IPS-18a (cell line): ENCODE results near the gene AIRE.

Source experiments
- H3K27ac ChIP-seq: one replicate; pipeline ENCODE4 v1.5.1; 2013; ENCODE audit warnings: low read length
- H3K27me3 ChIP-seq: one replicate; pipeline ENCODE4 v1.6.1; 2013; ENCODE audit warnings: mild to moderate bottlenecking, low read length; ENCODE audit not compliant: control insufficient read depth, insufficient read depth
- H3K36me3 ChIP-seq: one replicate; pipeline ENCODE4 v1.6.1; 2013; ENCODE audit warnings: low read depth, low read length; ENCODE audit not compliant: control insufficient read depth
- H3K4me1 ChIP-seq: one replicate; pipeline ENCODE4 v1.6.1; 2013; ENCODE audit warnings: low read depth, low read length; ENCODE audit not compliant: control insufficient read depth
- H3K4me3 ChIP-seq: one replicate; pipeline ENCODE4 v1.5.1; 2013; ENCODE audit warnings: low read length
- H3K9ac ChIP-seq: one replicate; pipeline ENCODE4 v1.6.1; 2013; ENCODE audit warnings: mild to moderate bottlenecking, low read length, moderate library complexity
- H3K9me3 ChIP-seq: one replicate; pipeline ENCODE4 v1.6.1; 2013; ENCODE audit warnings: low read depth, low read length; ENCODE audit not compliant: control insufficient read depth

AIRE gene

DNA sequence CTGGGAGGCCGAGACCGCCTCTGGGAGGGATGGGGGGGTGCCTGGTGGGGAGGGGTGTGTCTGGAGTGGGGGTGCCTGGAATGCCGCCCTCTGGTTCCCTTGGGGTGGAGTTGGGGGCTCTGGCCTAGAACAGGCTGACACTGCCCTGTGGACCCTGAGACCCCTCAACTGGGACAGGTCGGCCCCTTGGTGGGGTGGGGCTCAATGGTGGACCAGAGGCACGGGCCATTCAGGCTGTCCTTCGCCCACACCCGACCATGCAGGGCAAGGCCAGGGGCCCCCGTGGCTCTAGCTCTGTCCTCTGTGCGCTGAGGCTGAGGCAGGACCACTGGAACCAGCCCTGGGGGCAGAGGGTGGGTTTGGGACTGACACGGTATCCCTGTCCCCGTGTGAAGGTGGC lies 28.9 kb downstream of the AIRE start:
- Histone ChIP-seq H3K9ac (no peak overlapping the region), H3K36me3 (peaks cover 7% of the 10 kb centered on the region), H3K27ac (no peak overlapping the region), H3K27me3 (no peaks in the 10 kb centered on the region), H3K4me1 (no peaks in the 10 kb centered on the region), H3K9me3 (no peaks in the 10 kb centered on the region), H3K4me3 (no peak overlapping the region)

DNA sequence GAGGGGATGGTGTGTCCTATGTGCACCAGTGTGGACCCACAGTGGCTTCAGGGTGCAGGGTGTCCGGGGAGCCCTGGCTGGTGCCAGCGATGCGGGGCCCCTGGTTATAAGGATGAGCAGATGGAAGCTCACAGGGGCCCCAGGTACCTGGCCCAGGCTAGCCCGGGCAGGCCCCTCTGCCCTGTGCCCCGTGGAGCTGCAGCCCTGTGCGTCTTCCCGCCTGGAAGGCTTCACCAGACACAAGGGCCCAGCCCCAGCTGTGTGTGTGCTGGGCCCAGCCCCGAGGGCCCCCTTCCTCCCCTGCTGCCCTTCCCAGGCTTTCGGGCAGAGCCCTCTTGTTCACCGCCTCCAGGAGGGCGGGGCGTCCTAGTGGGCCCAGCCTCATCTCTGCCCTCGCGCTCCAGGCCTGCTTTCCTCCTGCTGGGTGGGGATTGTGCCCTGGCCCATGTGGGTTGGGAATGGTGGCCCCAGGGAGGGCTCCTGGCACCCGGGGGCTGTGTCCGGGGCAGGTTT lies 30.1 kb downstream of the AIRE start:
- Histone ChIP-seq H3K9me3 (no peaks in the 10 kb centered on the region), H3K4me1 (no peaks in the 10 kb centered on the region), H3K27ac (no peak overlapping the region)

DNA sequence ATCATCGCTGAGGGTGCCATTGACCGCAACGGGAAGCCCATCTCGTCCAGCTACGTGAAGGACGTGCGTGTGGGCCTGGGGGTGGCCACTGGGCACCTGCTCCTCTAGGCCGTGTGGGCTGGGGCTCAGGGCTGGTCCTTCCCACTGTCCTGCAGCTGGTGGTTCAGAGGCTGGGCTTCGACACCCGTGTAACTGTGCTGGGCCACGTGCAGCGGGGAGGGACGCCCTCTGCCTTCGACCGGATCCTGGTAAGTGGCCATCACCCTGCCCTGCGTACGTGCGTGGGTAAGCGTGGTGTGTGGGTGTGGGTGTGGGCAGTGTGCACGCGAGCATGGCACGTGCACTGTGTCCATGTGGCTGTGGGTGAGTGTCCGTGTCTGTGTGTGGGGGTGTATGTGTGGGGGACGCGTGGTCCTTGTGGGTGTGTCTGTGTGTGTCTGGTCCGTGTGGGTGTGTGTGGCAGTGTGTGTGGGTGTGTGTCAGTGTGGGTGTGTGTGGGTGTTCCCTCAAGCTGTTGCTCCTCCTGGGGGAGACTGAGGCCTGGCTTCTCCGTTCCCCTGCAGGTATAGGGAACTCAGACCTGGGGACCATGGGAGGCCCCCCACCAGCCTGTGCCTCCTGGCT lies 30.7 kb downstream of the AIRE start:
- no peak overlapping the region for H3K27ac ChIP-seq
- H3K9ac ChIP-seq: no peak overlapping the region
- H3K4me3 ChIP-seq: no peak overlapping the region
- peaks cover under 1% of the 10 kb centered on the region for H3K36me3 ChIP-seq
- H3K9me3 ChIP-seq: no peaks in the 10 kb centered on the region
- H3K27me3 ChIP-seq: no peaks in the 10 kb centered on the region
- H3K4me1 ChIP-seq: no peaks in the 10 kb centered on the region

More for the DNA sequence above, 30.1 kb downstream of the AIRE start:
- Histone ChIP-seq H3K9ac (no peak overlapping the region), H3K36me3 (peaks cover 7% of the 10 kb centered on the region), H3K4me3 (no peak overlapping the region), H3K27me3 (no peaks in the 10 kb centered on the region)

DNA sequence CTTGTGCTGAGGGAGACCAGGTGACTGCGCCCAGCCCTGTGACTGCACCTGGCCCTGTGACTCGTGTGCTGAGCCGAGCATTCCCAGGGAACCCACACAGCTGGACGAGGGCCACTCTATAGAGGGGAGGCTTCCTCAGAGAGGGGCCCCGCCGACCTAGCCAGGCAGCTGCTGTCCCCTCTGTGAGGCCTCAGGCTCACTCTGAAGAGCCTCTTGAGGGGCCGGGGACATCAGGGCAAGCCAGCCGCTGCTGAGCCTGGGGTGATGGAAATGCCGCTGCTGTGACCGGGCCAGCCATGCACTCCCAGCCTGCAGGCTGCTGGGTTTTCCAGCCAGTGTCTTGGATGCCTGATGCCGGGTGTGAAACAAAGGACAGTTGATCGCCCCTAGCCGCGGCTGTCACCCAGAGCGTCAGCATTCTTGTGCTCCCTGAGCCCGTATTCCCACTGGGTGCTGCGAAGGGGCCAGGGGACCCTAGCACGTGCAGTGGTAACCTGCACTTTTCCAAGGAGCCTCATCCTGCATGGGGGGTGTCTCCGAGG lies 31.6 kb downstream of the AIRE start:
- Histone ChIP-seq H3K4me3 (no peak overlapping the region), H3K27me3 (no peaks in the 10 kb centered on the region), H3K4me1 (no peaks in the 10 kb centered on the region), H3K36me3 (no peaks in the 10 kb centered on the region), H3K9ac (no peak overlapping the region), H3K9me3 (no peaks in the 10 kb centered on the region), H3K27ac (no peak overlapping the region)

DNA sequence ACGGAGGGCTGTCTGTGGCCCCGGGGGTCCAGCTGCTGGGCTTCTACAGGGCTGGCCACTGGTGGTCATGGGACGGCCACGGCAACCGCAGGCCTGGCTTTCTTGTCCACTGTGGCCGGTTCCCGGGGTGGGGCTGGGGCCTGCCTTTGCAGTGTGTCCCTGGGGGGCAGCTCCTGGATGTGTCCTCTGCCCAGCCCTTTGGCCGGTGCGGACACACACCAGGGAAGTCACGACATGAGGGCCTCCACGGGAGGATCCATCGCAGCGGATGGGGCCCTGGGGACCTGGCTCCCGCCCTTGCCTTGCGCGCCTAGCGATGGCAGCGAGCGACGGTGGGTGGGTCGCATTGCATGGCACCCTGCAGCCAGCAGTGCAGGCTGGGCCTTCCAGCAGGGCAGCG lies 32.2 kb downstream of the AIRE start:
- Histone ChIP-seq H3K27me3 (no peaks in the 10 kb centered on the region), H3K4me1 (no peaks in the 10 kb centered on the region), H3K27ac (no peak overlapping the region), H3K36me3 (no peaks in the 10 kb centered on the region), H3K9ac (no peak overlapping the region), H3K4me3 (no peak overlapping the region), H3K9me3 (no peaks in the 10 kb centered on the region)

DNA sequence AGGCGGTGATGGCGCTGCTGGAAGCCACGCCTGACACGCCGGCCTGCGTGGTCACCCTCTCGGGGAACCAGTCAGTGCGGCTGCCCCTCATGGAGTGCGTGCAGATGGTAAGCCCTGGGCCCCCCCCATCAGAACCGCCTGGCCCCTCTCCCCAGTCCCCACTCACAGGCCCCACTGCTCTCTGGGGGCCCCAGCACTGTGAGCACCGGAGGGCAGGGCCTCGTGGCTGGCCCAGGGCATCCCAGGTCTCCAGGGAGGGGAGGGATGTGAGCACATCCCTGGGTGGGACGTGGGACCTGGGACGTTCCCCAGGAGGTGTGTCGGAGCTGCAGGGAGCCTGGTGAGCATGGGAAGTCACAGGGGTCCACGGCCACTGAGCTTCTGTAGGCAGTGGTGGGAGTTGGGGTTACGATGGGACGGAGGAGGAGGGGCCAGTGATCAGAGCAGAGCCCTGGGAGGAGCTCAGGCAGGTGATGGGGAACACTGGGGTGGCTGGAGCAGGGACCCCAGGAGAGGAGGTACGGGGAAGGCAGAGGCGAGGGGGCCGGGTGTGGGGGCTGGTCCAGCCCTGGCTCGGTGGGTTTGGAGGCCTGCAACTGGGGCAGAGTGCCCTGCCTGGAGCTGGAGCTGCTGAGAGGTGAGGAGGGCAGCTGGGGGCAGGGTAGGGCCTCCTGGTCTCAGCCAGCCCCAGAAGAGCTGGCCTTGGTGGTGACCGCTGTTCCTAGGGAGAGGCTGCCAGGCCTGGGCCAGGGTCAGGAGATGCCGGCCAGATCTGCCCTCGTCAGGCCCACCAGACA lies 33.0 kb downstream of the AIRE start:
- no peak overlapping the region for H3K4me3 ChIP-seq
- no peaks in the 10 kb centered on the region for H3K9me3 ChIP-seq
- H3K27me3 ChIP-seq: no peaks in the 10 kb centered on the region
- H3K36me3 ChIP-seq: no peaks in the 10 kb centered on the region
- H3K27ac ChIP-seq: no peak overlapping the region
- H3K4me1 ChIP-seq: no peaks in the 10 kb centered on the region
- no peak overlapping the region for H3K9ac ChIP-seq

DNA sequence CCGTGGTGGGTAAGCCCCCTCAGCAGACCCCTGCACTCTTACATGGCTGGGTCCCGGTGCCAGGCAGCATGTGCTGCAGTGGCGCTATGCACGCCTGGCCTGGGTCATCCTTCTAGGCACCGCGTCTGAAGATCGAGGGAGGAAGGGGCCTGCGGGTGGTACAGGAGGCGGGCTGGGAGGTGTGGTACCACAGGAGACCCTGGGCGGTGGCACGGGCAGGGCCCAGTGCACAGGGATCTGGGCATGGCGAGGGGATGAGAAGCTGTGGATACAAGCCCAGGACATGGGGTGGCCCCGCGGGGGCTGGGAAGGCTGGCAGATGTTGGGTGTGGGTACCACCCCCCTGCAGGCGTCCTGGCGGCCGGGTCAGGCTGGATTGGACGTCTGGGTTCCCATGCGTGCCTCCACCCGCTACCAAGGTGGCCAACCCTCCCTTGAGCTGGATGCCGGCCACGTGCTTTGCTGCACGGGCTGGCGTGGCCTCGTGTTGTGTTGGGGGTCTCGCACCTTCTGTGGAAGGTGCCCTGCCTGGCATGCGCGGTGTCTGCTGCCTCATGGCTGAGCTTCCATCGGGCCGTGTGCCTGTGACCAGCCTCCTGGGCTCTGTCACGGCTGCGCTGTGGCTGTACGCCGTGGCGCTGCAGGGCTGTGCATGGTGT lies 33.9 kb downstream of the AIRE start:
- Histone ChIP-seq H3K4me3 (no peak overlapping the region), H3K36me3 (no peaks in the 10 kb centered on the region), H3K4me1 (no peaks in the 10 kb centered on the region), H3K27ac (no peak overlapping the region), H3K27me3 (no peaks in the 10 kb centered on the region), H3K9ac (no peak overlapping the region), H3K9me3 (no peaks in the 10 kb centered on the region)

DNA sequence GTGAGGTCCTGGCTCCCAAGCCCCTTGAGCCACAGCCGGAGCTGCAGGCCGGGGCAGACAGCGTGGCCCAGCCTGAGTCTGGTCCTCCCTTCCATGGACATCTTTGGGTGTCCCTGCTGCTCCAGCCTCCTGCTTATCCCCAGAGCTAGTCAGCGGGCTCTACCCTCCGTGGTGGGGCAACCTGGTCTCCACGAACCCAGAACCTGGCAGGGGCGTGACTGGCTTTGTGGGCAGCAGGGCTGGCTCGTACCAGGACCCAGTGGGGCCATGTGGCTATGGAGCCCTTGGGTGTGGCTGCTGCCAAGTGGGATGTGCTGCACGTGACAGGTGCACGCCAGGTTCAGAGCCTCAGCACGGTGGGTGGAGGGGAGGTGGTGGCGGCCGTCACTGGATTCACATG lies 35.2 kb downstream of the AIRE start:
- H3K4me3 ChIP-seq: no peak overlapping the region
- H3K4me1 ChIP-seq: no peaks in the 10 kb centered on the region
- no peaks in the 10 kb centered on the region for H3K9me3 ChIP-seq
- H3K36me3 ChIP-seq: no peaks in the 10 kb centered on the region
- no peaks in the 10 kb centered on the region for H3K27me3 ChIP-seq
- no peak overlapping the region for H3K27ac ChIP-seq
- H3K9ac ChIP-seq: no peak overlapping the region

DNA sequence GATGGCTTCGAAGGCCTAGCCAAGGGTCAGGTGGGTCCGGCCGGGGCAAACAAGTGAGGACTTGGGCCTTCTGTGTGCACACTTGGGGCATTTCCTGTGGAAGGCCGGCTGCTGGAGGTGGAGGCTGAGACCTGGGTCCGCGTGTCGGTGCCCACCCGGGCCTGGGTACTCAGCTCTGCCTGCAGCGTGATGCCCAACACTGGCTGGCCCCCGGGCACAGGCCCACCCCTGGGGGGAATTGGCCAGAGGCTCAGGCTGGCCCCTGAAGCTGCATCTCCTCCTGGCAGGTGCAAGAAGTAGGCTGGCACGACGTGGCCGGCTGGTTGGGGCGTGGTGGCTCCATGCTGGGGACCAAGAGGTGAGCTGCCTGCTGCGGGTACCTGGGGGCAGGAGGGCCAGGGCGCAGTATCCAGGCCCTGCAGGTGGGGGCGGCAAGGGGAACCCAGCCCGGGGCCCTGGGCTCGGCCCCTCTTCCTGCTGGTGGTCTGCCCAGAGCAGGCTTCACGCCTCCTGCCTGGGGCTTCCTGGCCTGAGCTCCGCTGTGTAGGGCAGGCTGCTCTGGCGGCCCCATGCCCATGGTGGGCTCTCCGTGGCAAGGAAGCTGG lies 36.3 kb downstream of the AIRE start:
- Histone ChIP-seq H3K27me3 (no peaks in the 10 kb centered on the region), H3K4me3 (no peak overlapping the region), H3K36me3 (no peaks in the 10 kb centered on the region), H3K4me1 (no peaks in the 10 kb centered on the region), H3K9ac (no peak overlapping the region), H3K27ac (no peak overlapping the region), H3K9me3 (no peaks in the 10 kb centered on the region)

DNA sequence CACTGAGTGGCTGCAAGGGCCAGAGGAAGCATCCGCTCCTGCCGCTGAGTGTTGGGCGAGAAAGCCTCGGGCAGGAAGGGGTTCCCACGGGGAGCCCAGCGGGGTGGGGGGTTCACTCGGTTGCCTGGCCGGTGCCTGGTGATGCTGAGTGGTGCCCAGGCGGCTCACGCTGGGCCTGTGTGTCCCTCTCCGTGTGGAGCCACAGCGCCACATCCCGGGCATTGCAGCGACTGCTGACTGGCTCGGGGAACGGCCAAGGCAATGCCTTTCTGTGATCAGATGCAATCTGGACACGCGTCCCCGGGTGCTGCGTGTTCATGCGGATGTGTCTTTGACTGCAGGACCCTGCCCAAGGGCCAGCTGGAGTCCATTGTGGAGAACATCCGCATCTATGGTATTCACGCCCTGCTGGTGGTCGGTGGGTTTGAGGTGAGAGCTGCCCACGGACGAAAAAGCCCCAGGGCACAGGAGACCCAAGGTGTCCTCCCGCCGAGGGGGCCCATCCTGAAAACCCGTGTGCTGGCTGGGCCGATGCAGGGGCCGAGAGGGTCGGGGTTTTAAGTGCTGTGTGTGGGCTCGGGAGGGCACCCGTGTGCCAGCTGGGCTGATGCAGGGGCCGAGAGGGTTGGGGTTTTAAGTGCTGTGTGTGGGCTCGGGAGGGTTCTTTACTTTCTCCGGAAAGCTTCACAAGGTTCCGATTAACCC lies 37.1 kb downstream of the AIRE start:
- H3K4me1 ChIP-seq: no peaks in the 10 kb centered on the region
- H3K36me3 ChIP-seq: no peaks in the 10 kb centered on the region

DNA sequence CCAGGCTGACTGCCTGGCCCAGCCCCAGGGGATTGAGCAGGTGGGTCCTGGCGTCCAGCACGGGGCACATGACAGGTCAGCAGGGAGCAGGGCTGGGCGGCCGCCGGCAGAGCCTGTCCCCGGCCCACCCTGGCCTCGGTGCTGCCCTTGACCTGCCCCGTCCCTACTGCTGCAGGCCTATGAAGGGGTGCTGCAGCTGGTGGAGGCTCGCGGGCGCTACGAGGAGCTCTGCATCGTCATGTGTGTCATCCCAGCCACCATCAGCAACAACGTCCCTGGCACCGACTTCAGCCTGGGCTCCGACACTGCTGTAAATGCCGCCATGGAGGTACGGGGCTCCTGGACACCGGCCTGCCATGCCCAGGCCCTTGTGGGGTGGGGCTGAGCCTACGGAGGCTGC lies 37.9 kb downstream of the AIRE start:
- H3K27ac ChIP-seq: no peak overlapping the region
- H3K4me1 ChIP-seq: no peaks in the 10 kb centered on the region
- no peaks in the 10 kb centered on the region for H3K27me3 ChIP-seq
- H3K36me3 ChIP-seq: no peaks in the 10 kb centered on the region
- H3K9me3 ChIP-seq: no peaks in the 10 kb centered on the region
- H3K9ac ChIP-seq: no peak overlapping the region
- no peak overlapping the region for H3K4me3 ChIP-seq

More for the DNA sequence above, 37.1 kb downstream of the AIRE start:
- H3K27ac ChIP-seq: no peak overlapping the region
- H3K9me3 ChIP-seq: no peaks in the 10 kb centered on the region
- H3K9ac ChIP-seq: no peak overlapping the region
- H3K27me3 ChIP-seq: no peaks in the 10 kb centered on the region
- H3K4me3 ChIP-seq: no peak overlapping the region
